Hematopoietic multipotent progenitor cell treated with erythropoietin and hydrocortisone succinate and interleukin-3 and kit ligand, for 8 days (in vitro differentiated cells): ENCODE results near the gene BRD9.
"Not testable (repeated sequence)": the region's sequence is repeated elsewhere in the genome, so short reads cannot be mapped to it uniquely, and the experiment has no call there.

ENCODE experiments used
- DNase-seq: peaks from one replicate; pipeline ENCODE4 v3.0.0-alpha.2; 2015

BRD9 gene

GRCh38 chr5:856531-857425, 35.8 kb downstream of the BRD9 start:
- DNase-seq: no peak

GRCh38 chr5:855771-856530, 36.6 kb downstream of the BRD9 start:
- DNase-seq: peak; percentile 12

- no peak for DNase-seq
Observed at GRCh38 chr5:854966-855743, 37.4 kb downstream of the BRD9 start.

- no peak for DNase-seq
Observed at GRCh38 chr5:854217-854616, 38.4 kb downstream of the BRD9 start.

GRCh38 chr5:853416-854090, 39.0 kb downstream of the BRD9 start:
- not testable (repeated sequence) for DNase-seq

GRCh38 chr5:852431-853401, 39.9 kb downstream of the BRD9 start:
- no peak for DNase-seq

GRCh38 chr5:852018-852417, 40.6 kb downstream of the BRD9 start:
- DNase-seq: no peak

GRCh38 chr5:851553-851952, 41.0 kb downstream of the BRD9 start:
- no peak for DNase-seq

- no peak for DNase-seq
Observed at GRCh38 chr5:851076-851475, 41.5 kb downstream of the BRD9 start.

GRCh38 chr5:850511-851006, 42.0 kb downstream of the BRD9 start, which contains the start of gene ZDHHC11:
ZDHHC11 (minus strand) TSS chr5:850986; CDS start chr5:850602, 384 bp downstream.
- no peak for DNase-seq

GRCh38 chr5:849651-850301, 42.8 kb downstream of the BRD9 start:
- no peak for DNase-seq

GRCh38 chr5:848671-849111, 43.9 kb downstream of the BRD9 start:
- no peak for DNase-seq

- not testable (repeated sequence) for DNase-seq
Observed at GRCh38 chr5:847736-848135, 44.9 kb downstream of the BRD9 start.

GRCh38 chr5:847212-847611, 45.4 kb downstream of the BRD9 start:
- not testable (repeated sequence) for DNase-seq

- not testable (repeated sequence) for DNase-seq
Observed at GRCh38 chr5:846602-847091, 46.0 kb downstream of the BRD9 start.

- DNase-seq: not testable (repeated sequence)
Observed at GRCh38 chr5:845676-846601, 46.7 kb downstream of the BRD9 start.

- DNase-seq: not testable (repeated sequence)
Observed at GRCh38 chr5:845031-845675, 47.4 kb downstream of the BRD9 start.

- not testable (repeated sequence) for DNase-seq
Observed at GRCh38 chr5:844426-844825, 48.2 kb downstream of the BRD9 start.
